ENCODE data around the gene FLYWCH1. TPM values are rescaled to one million over a fixed set of nuclear protein-coding genes. Genes with fewer than 3 reads are reported as not detected.

The FLYWCH1 gene
- total and polyA plus RNA-seq, 9 of the 15 experiments (the other 6 are each of a cell fraction or from before 2014, with no cell fraction given), result 0.18 to 33.6 (median 11.3) TPM

GRCh38 chr16:2980227-2981176 lies 68.8 kb downstream of the FLYWCH1 start, which contains the start of gene PKMYT1 (continued):
- TF ChIP-seq, protein P1, sequence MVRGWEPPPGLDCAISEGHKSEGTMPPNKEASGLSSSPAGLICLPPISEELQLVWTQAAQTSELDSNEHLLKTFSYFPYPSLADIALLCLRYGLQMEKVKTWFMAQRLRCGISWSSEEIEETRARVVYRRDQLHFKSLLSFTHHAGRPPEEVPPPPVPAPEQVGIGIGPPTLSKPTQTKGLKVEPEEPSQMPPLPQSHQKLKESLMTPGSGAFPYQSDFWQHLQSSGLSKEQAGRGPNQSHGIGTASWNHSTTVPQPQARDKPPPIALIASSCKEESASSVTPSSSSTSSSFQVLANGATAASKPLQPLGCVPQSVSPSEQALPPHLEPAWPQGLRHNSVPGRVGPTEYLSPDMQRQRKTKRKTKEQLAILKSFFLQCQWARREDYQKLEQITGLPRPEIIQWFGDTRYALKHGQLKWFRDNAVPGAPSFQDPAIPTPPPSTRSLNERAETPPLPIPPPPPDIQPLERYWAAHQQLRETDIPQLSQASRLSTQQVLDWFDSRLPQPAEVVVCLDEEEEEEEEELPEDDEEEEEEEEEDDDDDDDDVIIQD (CRISPR knock-in tag; IDR thresholded peaks at IDR 0.05), result no peak
- no peak for TF ChIP-seq ZNF57 (CRISPR knock-in tag; IDR thresholded peaks at IDR 0.05)
- TF ChIP-seq ZNF197 (CRISPR knock-in tag; IDR thresholded peaks at IDR 0.05; ENCODE audit: low read depth), result no peak
- TF ChIP-seq SLC30A9 (CRISPR knock-in tag; IDR thresholded peaks at IDR 0.05), result no peak
- no peak; the same call in 1 of the 2 replicates for TF ChIP-seq ZNF24 (IDR thresholded peaks at IDR 0.05)
- no peak for TF ChIP-seq MED1 (CRISPR knock-in tag; IDR thresholded peaks at IDR 0.05; ENCODE audit: borderline replicate concordance)
- peak; percentile 62; the same call in 1 of the 2 replicates for TF ChIP-seq E2F4 (CRISPR knock-in tag; IDR thresholded peaks at IDR 0.05; ENCODE audit: low read depth)
- no peak for TF ChIP-seq PHB2 (IDR thresholded peaks at IDR 0.05; ENCODE audit: low read depth)
- no peak; a peak in 1 of 4 replicates for TF ChIP-seq HDAC1 (IDR thresholded peaks at IDR 0.05)
- no peak for TF ChIP-seq RBM15 (IDR thresholded peaks at IDR 0.05; ENCODE audit: insufficient read depth, low read length)
- TF ChIP-seq, protein P2, sequence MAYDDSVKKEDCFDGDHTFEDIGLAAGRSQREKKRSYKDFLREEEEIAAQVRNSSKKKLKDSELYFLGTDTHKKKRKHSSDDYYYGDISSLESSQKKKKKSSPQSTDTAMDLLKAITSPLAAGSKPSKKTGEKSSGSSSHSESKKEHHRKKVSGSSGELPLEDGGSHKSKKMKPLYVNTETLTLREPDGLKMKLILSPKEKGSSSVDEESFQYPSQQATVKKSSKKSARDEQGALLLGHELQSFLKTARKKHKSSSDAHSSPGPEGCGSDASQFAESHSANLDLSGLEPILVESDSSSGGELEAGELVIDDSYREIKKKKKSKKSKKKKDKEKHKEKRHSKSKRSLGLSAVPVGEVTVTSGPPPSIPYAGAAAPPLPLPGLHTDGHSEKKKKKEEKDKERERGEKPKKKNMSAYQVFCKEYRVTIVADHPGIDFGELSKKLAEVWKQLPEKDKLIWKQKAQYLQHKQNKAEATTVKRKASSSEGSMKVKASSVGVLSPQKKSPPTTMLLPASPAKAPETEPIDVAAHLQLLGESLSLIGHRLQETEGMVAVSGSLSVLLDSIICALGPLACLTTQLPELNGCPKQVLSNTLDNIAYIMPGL (CRISPR knock-in tag; IDR thresholded peaks at IDR 0.05), result no peak; the same call in 1 of the 2 replicates
- no peak for TF ChIP-seq ARNT (IDR thresholded peaks at IDR 0.05)
- TF ChIP-seq ZNF134 (CRISPR knock-in tag; conservative IDR thresholded peaks at IDR 0.05), result no peak
- TF ChIP-seq ELK1 (CRISPR knock-in tag; IDR thresholded peaks at IDR 0.05), result no peak
- no peak for TF ChIP-seq ZNF175 (CRISPR knock-in tag; IDR thresholded peaks at IDR 0.05; ENCODE audit: low read depth)
- no peak for TF ChIP-seq TBL1XR1 (IDR thresholded peaks at IDR 0.05; ENCODE audit: low read length in 2 of 2)
- no peak for TF ChIP-seq PYGO2 (tag; IDR thresholded peaks at IDR 0.05)
- TF ChIP-seq, protein P3, sequence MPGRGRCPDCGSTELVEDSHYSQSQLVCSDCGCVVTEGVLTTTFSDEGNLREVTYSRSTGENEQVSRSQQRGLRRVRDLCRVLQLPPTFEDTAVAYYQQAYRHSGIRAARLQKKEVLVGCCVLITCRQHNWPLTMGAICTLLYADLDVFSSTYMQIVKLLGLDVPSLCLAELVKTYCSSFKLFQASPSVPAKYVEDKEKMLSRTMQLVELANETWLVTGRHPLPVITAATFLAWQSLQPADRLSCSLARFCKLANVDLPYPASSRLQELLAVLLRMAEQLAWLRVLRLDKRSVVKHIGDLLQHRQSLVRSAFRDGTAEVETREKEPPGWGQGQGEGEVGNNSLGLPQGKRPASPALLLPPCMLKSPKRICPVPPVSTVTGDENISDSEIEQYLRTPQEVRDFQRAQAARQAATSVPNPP (IDR thresholded peaks at IDR 0.05; ENCODE audit: borderline replicate concordance, insufficient read depth, insufficient read length), result no peak
- peak; percentile 69 for TF ChIP-seq RBM22 (IDR thresholded peaks at IDR 0.05; ENCODE audit: low read depth, low read length, poor library complexity, severe bottlenecking)
- TF ChIP-seq MTA1 (IDR thresholded peaks at IDR 0.05; ENCODE audit: borderline replicate concordance), result peak; percentile 39; the same call in 1 of the 2 replicates
- TF ChIP-seq BACH1 (tag; IDR thresholded peaks at IDR 0.05), result no peak

Measured in K562 (cell line).